Activated T-cell treated with anti-CD3 and anti-CD28 coated beads, Interleukin-2, amount 50 U/mL, for 4 hours (primary cell): ENCODE results near the gene NAXE. TPM values are rescaled to one million over a fixed set of nuclear protein-coding genes. Genes with fewer than 3 reads are reported as not detected.
A peak's percentile ranks its signal among the peaks of the same experiment; 100 is the strongest.

ENCODE experiments used
- ATAC-seq, 2 donors: fragments of 200-7000 bp; cut with Tn5 transposase; one replicate each; pipeline ENCODE4 v1.10.0; 2021
- DNase-seq: peaks from one replicate; pipeline ENCODE4 v3.0.0-alpha.2; 2020
- H3K27me3 Mint-ChIP-seq: one replicate; pipeline ENCODE4 v1.8.0; 2021; ENCODE audit warnings: low read depth, mixed read lengths
- H3K36me3 Mint-ChIP-seq: one replicate; pipeline ENCODE4 v1.8.0; 2022; ENCODE audit warnings: mixed read lengths; ENCODE audit not compliant: insufficient read depth
- H3K4me1 Mint-ChIP-seq: one replicate; pipeline ENCODE4 v1.8.0; 2021; ENCODE audit warnings: low read depth, mixed read lengths
- H3K4me3 Mint-ChIP-seq: one replicate; pipeline ENCODE4 v1.8.0; 2021; ENCODE audit warnings: mild to moderate bottlenecking, moderate library complexity, mixed read lengths
- H3K9me3 Mint-ChIP-seq: one replicate; pipeline ENCODE4 v1.8.0; 2021; ENCODE audit warnings: mixed read lengths
- total RNA-seq, 3 donors: library from RNA; stranded (reverse); gene quantifications; one replicate each; pipeline ENCODE4 v1.2.1, GENCODE V29; 2021

NAXE gene
- total RNA-seq, 3 donors from 2014 or later, result 80.3 to 102 (median 83.7) TPM

- peaks cover 52% of the 10 kb centered on the region for H3K27me3 Mint-ChIP-seq
- DNase-seq (no peak), ATAC-seq (no peak)
- H3K4me1 Mint-ChIP-seq, result no peaks in the 10 kb centered on the region
- H3K36me3 Mint-ChIP-seq, result no peaks in the 10 kb centered on the region
- no peaks in the 10 kb centered on the region for H3K9me3 Mint-ChIP-seq
- no peak overlapping the region for H3K4me3 Mint-ChIP-seq
Measured at GRCh38 chr1:156632355-156632754, 40.8 kb downstream of the NAXE start.

DNA sequence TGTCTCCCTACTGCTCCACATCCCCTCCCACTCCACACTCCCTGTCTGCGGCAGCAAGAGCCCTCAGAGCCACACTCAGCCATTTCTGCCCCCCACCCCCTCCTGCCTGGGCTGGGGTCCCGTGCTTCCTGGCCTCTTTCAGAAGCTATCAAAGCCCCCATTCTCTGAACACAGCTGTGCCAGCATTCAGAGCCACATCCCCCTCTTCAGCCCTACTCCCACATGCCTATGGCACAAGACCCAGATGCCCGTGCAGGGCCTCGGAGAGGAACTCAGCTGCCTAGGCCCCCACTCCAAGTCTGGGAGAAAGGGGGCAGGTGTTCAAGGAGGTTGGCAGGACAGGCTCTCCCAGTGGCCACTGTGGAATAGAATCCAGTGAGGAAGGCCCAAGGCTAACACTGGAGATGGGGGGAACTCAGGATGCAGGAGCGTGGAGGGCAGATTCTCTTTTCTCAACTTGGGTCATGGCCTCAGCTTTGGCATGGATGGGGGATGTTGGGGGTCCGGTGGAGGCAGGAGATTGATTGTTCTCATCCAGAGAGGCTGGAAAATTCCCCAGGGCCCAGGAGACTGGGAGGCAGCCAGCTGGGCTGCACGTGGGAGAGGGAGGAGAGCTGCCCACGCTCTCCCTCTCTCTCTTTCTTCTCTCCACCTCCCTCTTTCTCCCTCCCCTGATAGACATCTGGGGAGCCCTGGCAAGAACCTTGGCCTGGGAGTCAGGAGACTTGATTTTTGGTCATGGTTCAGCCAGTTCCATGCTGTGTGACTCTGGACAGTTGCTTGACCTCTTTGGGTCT is 46.8 kb downstream of the NAXE start:
- no peaks in the 10 kb centered on the region for H3K9me3 Mint-ChIP-seq
- H3K4me3 Mint-ChIP-seq, result no peak overlapping the region
- no peak for ATAC-seq
- no peak for DNase-seq
- H3K4me1 Mint-ChIP-seq, result peaks cover 17% of the 10 kb centered on the region
- no peaks in the 10 kb centered on the region for H3K36me3 Mint-ChIP-seq
- peaks cover 75% of the 10 kb centered on the region for H3K27me3 Mint-ChIP-seq

GRCh38 chr1:156639601-156640101 is 48.1 kb downstream of the NAXE start:
- no peak for DNase-seq
- Mint-ChIP-seq H3K36me3 (no peaks in the 10 kb centered on the region), H3K9me3 (no peaks in the 10 kb centered on the region), H3K4me1 (peaks cover 25% of the 10 kb centered on the region), H3K27me3 (peaks cover 76% of the 10 kb centered on the region), H3K4me3 (no peak overlapping the region)
- no peak for ATAC-seq

DNA sequence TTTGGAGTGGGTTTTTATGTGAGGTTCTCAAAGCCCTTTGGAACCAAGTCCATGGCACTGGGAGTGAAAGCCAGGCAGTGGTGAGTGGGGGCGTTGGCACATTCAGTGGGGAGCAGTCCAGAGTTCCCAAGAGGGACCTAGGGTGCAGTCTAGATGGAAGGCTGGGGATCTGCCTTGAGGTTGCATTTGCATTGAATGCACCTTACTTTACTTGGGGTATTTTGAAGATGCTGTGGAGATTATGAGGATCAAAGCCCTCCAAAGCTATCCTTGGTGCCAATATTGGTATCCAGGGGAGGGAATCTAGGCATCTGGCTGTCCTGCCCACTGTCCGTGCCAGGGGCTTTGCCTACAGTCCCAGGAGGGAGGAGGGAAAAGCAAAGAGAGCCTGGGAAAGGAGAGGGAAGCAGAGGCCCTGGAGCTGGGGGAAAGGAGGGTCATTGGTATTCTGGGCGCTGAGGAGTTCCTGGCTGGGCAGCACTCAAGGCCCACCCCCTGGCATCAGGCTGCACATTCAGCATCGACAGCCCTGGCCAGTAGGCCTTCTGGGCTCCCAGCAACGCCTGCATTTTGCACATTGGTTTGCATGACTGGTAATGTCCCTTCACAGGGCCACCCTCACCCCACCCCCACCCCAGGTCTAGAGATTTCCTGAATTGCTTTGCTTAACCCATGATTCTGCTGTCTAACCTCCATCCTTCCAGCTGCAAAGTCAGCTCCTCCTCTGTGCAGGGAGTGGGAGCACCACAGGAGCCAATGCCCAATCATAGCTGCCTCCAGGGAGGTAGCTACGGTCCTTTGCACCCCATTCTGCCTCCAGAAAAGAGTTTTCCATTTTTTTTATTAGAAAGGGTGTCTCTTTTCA is 49.5 kb downstream of the NAXE start:
- Mint-ChIP-seq H3K4me3 (peak overlapping the region; percentile 55), H3K36me3 (no peaks in the 10 kb centered on the region), H3K9me3 (no peaks in the 10 kb centered on the region), H3K4me1 (peaks cover 25% of the 10 kb centered on the region), H3K27me3 (peaks cover 83% of the 10 kb centered on the region)
- DNase-seq (no peak), ATAC-seq (no peak)

- peak within 1 kb of the TSS; percentile 55 for H3K4me3 Mint-ChIP-seq
- peaks cover 81% of the 10 kb centered on the region for H3K27me3 Mint-ChIP-seq
- H3K36me3 Mint-ChIP-seq, result no peaks in the 10 kb centered on the region
- H3K9me3 Mint-ChIP-seq, result no peaks in the 10 kb centered on the region
- peaks cover 25% of the 10 kb centered on the region for H3K4me1 Mint-ChIP-seq
- ATAC-seq, result peak; percentile 57 to 59
- DNase-seq, result no peak
Measured at GRCh38 chr1:156641761-156642264, 50.2 kb downstream of the NAXE start, which contains the start of gene BCAN. Gene BCAN, plus strand, starts transcription at chr1:156642117. Its CDS starts 3,938 bp downstream, at chr1:156646055.

GRCh38 chr1:156642265-156643048 is 50.9 kb downstream of the NAXE start:
- peaks cover 86% of the 10 kb centered on the region for H3K27me3 Mint-ChIP-seq
- H3K4me3 Mint-ChIP-seq, result peak overlapping the region; percentile 15
- H3K4me1 Mint-ChIP-seq, result peaks cover 25% of the 10 kb centered on the region
- DNase-seq, result no peak
- no peaks in the 10 kb centered on the region for H3K9me3 Mint-ChIP-seq
- H3K36me3 Mint-ChIP-seq, result no peaks in the 10 kb centered on the region
- ATAC-seq, result peak; percentile 31

DNA sequence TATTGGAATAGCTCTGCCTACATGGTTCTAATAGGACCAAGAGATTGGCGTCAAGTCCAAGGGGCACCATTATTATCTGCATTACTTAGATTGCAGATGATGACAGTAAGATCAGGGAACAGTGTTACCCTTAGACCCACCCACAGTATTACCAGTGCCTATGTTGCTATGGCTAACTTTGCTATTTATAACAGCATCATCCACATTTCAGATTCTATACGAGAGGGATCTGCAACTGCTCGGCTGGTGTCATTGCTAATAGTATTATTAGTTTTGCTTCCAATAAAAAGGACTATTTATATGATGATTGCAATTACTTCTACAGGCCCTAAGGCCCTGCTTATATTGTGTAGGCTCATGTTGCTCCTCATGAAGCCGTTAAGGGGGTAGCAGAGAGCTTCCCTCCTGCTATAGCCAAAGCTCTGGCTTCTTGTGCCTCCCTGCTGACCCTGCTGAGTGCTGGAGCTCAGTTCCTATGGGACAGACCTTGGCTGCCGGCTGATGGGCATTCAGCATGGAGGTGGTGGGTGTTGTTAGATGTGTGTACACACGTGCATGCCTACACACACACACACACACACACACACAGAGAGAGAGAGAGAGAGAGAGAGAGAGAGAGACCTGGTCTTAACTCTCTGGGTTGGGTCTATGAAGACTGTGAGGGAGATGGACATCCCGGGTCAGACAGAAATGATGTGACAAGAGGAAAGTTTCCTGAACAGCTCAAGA is 51.6 kb downstream of the NAXE start:
- Mint-ChIP-seq H3K9me3 (no peaks in the 10 kb centered on the region), H3K4me3 (no peak overlapping the region), H3K27me3 (peaks cover 88% of the 10 kb centered on the region), H3K4me1 (peaks cover 25% of the 10 kb centered on the region), H3K36me3 (no peaks in the 10 kb centered on the region)
- DNase-seq (no peak), ATAC-seq (no peak)

- no peak overlapping the region for H3K4me3 Mint-ChIP-seq
- DNase-seq (no peak), ATAC-seq (peak; percentile 25 to 46)
- peaks cover 25% of the 10 kb centered on the region for H3K4me1 Mint-ChIP-seq
- no peaks in the 10 kb centered on the region for H3K9me3 Mint-ChIP-seq
- H3K36me3 Mint-ChIP-seq, result no peaks in the 10 kb centered on the region
- H3K27me3 Mint-ChIP-seq, result peaks cover 88% of the 10 kb centered on the region
Measured at GRCh38 chr1:156643778-156644092, 52.2 kb downstream of the NAXE start.

Other genes starting within 250 kb of the NAXE start
- not detected for gene RHBG, start 222.6 kb upstream of the NAXE start, total RNA-seq
- gene MEF2D, start 91.0 kb upstream of the NAXE start, total RNA-seq, result 10 to 100 TPM; 42.5 to 50.9 (median 46.3) TPM
- under 1 TPM; 0.18 to 0.38 (median 0.37) TPM for gene IQGAP3, start 19.2 kb upstream of the NAXE start, total RNA-seq
- 10 to 100 TPM in 1 of 3 donors, 1 to 10 TPM in 2; 2.9 to 10.9 (median 5.4) TPM for gene TTC24, start 12.1 kb upstream of the NAXE start, total RNA-seq
- gene GPATCH4, start 9.7 kb downstream of the NAXE start, total RNA-seq, result 100 to 1,000 TPM; 171 to 190 (median 174) TPM
- not detected for gene HAPLN2, start 27.6 kb downstream of the NAXE start, total RNA-seq
- gene BCAN, start 50.3 kb downstream of the NAXE start, total RNA-seq, result not detected
- under 1 TPM; 0.05 to 0.13 (median 0.05) TPM for gene NES, start 85.6 kb downstream of the NAXE start, total RNA-seq
- gene CRABP2, start 113.8 kb downstream of the NAXE start, total RNA-seq, result 1 to 10 TPM; 1.8 to 2.5 (median 2.4) TPM
- gene METTL25B, start 136.7 kb downstream of the NAXE start, total RNA-seq, result 10 to 100 TPM; 16.6 to 18.9 (median 18.5) TPM
- 10 to 100 TPM; 62.4 to 65.9 (median 63.8) TPM for gene ISG20L2, start 137.0 kb downstream of the NAXE start, total RNA-seq
- gene MRPL24, start 149.3 kb downstream of the NAXE start, total RNA-seq, result 100 to 1,000 TPM; 132 to 138 (median 132) TPM
- gene HDGF, start 159.9 kb downstream of the NAXE start, total RNA-seq, result 100 to 1,000 TPM; 221 to 249 (median 230) TPM
- gene PRCC, start 175.8 kb downstream of the NAXE start, total RNA-seq, result 100 to 1,000 TPM; 108 to 111 (median 111) TPM
- 100 to 1,000 TPM; 200 to 245 (median 214) TPM for gene SH2D2A, start 225.1 kb downstream of the NAXE start, total RNA-seq